ENCODE measurements around the gene ZNF672. TPM values are rescaled to one million over a fixed set of nuclear protein-coding genes. Genes with fewer than 3 reads are reported as not detected.

ZNF672 gene
- total and polyA plus RNA-seq, 2 of the 13 experiments (the other 11 are each of a cell fraction or from before 2014, with no cell fraction given), result 17.2 to 22.9 TPM

DNA sequence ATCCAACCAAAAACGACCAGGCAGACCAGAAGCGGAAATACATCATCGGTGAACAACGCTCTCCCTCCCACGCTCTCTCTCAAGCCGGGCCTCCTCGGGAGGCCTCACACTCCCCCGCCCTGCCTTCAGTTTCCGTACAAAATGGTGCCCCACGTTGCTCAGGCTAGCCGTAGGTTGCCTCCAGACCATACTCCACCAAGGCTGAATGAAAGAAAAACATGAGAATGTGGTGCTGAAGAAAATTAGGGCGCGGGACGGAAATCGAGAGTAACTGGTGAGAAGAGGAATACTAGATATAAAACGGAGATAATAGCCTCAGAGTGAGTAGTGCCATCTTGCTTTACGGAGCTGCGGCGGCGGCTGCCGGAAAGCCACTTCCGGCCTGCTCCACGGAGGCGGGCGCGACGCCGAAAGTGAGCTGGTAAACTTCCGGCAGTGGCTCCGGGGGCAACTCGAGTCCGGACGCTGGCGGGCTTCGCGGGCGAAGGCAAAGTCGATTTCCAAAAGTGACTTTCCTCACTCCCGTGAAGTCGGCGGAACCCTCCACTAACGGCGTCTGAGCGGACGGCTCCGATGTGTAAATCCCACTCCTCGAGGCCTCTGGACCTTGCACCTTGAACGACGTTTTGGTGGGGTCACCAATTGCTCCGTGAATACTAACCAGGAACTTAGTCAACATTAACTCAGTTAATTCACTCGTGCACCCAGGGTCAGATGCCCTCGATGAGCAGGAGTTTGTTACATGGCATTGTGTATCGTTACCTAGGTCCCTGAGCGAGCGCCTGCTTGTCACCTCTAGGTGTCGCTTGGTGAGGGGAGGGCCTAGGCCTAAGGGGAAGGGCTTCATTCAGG, 11.9 kb upstream of the ZNF672 start, which contains the start of gene SH3BP5L (continued):
- peak; percentile 41; the same call in 1 of the 2 replicates for TF ChIP-seq JUNB (CRISPR knock-in tag; IDR thresholded peaks at IDR 0.05; ENCODE audit: borderline replicate concordance)
- TF ChIP-seq ZNF746 (CRISPR knock-in tag; IDR thresholded peaks at IDR 0.05), result 0 out of 2 replicates have a peak, but pooled peaks have one; percentile 73
- 0 out of 2 replicates have a peak, but pooled peaks have one; percentile 68 for TF ChIP-seq KAT8 (CRISPR knock-in tag; IDR thresholded peaks at IDR 0.05)
- TF ChIP-seq HNRNPLL (IDR thresholded peaks at IDR 0.05; ENCODE audit: low read depth, low read length, poor library complexity, severe bottlenecking), result peak; percentile 70
- TF ChIP-seq ZNF354B (CRISPR knock-in tag; IDR thresholded peaks at IDR 0.05), result no peak
- TF ChIP-seq, protein P1, sequence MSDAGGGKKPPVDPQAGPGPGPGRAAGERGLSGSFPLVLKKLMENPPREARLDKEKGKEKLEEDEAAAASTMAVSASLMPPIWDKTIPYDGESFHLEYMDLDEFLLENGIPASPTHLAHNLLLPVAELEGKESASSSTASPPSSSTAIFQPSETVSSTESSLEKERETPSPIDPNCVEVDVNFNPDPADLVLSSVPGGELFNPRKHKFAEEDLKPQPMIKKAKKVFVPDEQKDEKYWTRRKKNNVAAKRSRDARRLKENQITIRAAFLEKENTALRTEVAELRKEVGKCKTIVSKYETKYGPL (CRISPR knock-in tag; IDR thresholded peaks at IDR 0.05), result peak; percentile 33; the same call in 1 of the 2 replicates
- TF ChIP-seq, protein P2, sequence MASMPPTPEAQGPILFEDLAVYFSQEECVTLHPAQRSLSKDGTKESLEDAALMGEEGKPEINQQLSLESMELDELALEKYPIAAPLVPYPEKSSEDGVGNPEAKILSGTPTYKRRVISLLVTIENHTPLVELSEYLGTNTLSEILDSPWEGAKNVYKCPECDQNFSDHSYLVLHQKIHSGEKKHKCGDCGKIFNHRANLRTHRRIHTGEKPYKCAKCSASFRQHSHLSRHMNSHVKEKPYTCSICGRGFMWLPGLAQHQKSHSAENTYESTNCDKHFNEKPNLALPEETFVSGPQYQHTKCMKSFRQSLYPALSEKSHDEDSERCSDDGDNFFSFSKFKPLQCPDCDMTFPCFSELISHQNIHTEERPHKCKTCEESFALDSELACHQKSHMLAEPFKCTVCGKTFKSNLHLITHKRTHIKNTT (CRISPR knock-in tag; IDR thresholded peaks at IDR 0.05), result no peak
- peak; percentile 58; the same call in 1 of the 2 replicates for TF ChIP-seq SIX1 (CRISPR knock-in tag; IDR thresholded peaks at IDR 0.05; ENCODE audit: borderline replicate concordance)
- peak; percentile 16; the same call in 1 of the 2 replicates for TF ChIP-seq SALL2 (CRISPR knock-in tag; IDR thresholded peaks at IDR 0.05)
- TF ChIP-seq HES4 (CRISPR knock-in tag; IDR thresholded peaks at IDR 0.05; ENCODE audit: borderline replicate concordance), result peak; percentile 86
- TF ChIP-seq ZNF569 (CRISPR knock-in tag; IDR thresholded peaks at IDR 0.05; ENCODE audit: borderline replicate concordance), result peak; percentile 84; the same call in 1 of the 2 replicates
- no peak for TF ChIP-seq ZNF790 (CRISPR knock-in tag; IDR thresholded peaks at IDR 0.05; ENCODE audit: borderline replicate concordance)
- no peak for TF ChIP-seq MED13 (CRISPR knock-in tag; IDR thresholded peaks at IDR 0.05)
- TF ChIP-seq ZNF12 (CRISPR knock-in tag; IDR thresholded peaks at IDR 0.05), result peak; percentile 30; the same call in 1 of the 2 replicates
- peak; percentile 57 for TF ChIP-seq ZMYM4 (CRISPR knock-in tag; IDR thresholded peaks at IDR 0.05)
- TF ChIP-seq, protein P3, sequence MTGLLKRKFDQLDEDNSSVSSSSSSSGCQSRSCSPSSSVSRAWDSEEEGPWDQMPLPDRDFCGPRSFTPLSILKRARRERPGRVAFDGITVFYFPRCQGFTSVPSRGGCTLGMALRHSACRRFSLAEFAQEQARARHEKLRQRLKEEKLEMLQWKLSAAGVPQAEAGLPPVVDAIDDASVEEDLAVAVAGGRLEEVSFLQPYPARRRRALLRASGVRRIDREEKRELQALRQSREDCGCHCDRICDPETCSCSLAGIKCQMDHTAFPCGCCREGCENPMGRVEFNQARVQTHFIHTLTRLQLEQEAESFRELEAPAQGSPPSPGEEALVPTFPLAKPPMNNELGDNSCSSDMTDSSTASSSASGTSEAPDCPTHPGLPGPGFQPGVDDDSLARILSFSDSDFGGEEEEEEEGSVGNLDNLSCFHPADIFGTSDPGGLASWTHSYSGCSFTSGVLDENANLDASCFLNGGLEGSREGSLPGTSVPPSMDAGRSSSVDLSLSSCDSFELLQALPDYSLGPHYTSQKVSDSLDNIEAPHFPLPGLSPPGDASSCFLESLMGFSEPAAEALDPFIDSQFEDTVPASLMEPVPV (CRISPR knock-in tag; IDR thresholded peaks at IDR 0.05), result peak; percentile 68; the same call in 1 of the 2 replicates
- peak; percentile 62; the same call in 1 of the 2 replicates for TF ChIP-seq ELF3 (CRISPR knock-in tag; IDR thresholded peaks at IDR 0.05)
- peak; percentile 77 for TF ChIP-seq POLR2AphosphoS5 (IDR thresholded peaks at IDR 0.05; ENCODE audit: low read depth, low read length)
- TF ChIP-seq, protein P4, sequence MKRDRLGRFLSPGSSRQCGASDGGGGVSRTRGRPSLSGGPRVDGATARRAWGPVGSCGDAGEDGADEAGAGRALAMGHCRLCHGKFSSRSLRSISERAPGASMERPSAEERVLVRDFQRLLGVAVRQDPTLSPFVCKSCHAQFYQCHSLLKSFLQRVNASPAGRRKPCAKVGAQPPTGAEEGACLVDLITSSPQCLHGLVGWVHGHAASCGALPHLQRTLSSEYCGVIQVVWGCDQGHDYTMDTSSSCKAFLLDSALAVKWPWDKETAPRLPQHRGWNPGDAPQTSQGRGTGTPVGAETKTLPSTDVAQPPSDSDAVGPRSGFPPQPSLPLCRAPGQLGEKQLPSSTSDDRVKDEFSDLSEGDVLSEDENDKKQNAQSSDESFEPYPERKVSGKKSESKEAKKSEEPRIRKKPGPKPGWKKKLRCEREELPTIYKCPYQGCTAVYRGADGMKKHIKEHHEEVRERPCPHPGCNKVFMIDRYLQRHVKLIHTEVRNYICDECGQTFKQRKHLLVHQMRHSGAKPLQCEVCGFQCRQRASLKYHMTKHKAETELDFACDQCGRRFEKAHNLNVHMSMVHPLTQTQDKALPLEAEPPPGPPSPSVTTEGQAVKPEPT (CRISPR knock-in tag; IDR thresholded peaks at IDR 0.05; ENCODE audit: low read depth), result no peak
- TF ChIP-seq TMF1 (CRISPR knock-in tag; IDR thresholded peaks at IDR 0.05; ENCODE audit: low read depth), result peak; percentile 24; the same call in 1 of the 2 replicates
- TF ChIP-seq ZNF430 (CRISPR knock-in tag; IDR thresholded peaks at IDR 0.05), result peak; percentile 66; the same call in 1 of the 2 replicates
- TF ChIP-seq, protein P5, sequence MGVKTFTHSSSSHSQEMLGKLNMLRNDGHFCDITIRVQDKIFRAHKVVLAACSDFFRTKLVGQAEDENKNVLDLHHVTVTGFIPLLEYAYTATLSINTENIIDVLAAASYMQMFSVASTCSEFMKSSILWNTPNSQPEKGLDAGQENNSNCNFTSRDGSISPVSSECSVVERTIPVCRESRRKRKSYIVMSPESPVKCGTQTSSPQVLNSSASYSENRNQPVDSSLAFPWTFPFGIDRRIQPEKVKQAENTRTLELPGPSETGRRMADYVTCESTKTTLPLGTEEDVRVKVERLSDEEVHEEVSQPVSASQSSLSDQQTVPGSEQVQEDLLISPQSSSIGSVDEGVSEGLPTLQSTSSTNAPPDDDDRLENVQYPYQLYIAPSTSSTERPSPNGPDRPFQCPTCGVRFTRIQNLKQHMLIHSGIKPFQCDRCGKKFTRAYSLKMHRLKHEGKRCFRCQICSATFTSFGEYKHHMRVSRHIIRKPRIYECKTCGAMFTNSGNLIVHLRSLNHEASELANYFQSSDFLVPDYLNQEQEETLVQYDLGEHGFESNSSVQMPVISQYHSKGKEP (CRISPR knock-in tag; IDR thresholded peaks at IDR 0.05), result peak; percentile 71; the same call in 1 of the 2 replicates

Measured in HepG2 (cell line).